H9 (cell line): ENCODE data around the gene ENOX1. TPM values are rescaled to one million over a fixed set of nuclear protein-coding genes. Genes with fewer than 3 reads are reported as not detected.

Experiments used
- DNase-seq: peaks from one replicate; pipeline ENCODE4 v3.0.0-alpha.2; 2017
- H2AFZ ChIP-seq: one replicate; pipeline ENCODE4 v1.6.1; 2013; ENCODE audit warnings: mild to moderate bottlenecking, low read length, control low read depth, moderate library complexity
- H2AK5ac ChIP-seq: 2 replicates; pipeline ENCODE4 v1.6.1; 2013; ENCODE audit warnings: low read length, control low read depth, mixed read lengths; ENCODE audit not compliant: insufficient read length
- H2BK120ac ChIP-seq: one replicate; pipeline ENCODE4 v1.6.1; 2013; ENCODE audit warnings: low read depth, mild to moderate bottlenecking, low read length, control low read depth, inconsistent platforms; ENCODE audit not compliant: poor library complexity, severe bottlenecking
- H2BK12ac ChIP-seq: 2 replicates; pipeline ENCODE4 v1.6.1; 2013; ENCODE audit warnings: low read length, control low read depth, mixed read lengths, low read depth; ENCODE audit not compliant: insufficient read length
- H2BK15ac ChIP-seq: 2 replicates; pipeline ENCODE4 v1.6.1; 2013; ENCODE audit warnings: low read depth, low read length, control low read depth
- H2BK20ac ChIP-seq: one replicate; pipeline ENCODE4 v1.6.1; 2013; ENCODE audit warnings: low read depth, mild to moderate bottlenecking, low read length, control low read depth, inconsistent platforms; ENCODE audit not compliant: poor library complexity, severe bottlenecking
- H2BK5ac ChIP-seq: 2 replicates; pipeline ENCODE4 v1.6.1; 2013; ENCODE audit warnings: low read length, control low read depth, mixed read lengths; ENCODE audit not compliant: insufficient read length
- H3K14ac ChIP-seq: 2 replicates; pipeline ENCODE4 v1.6.1; 2013; ENCODE audit warnings: low read length, control low read depth; ENCODE audit not compliant: insufficient read depth
- H3K18ac ChIP-seq: 2 replicates; pipeline ENCODE4 v1.6.1; 2013; ENCODE audit warnings: low read depth, mild to moderate bottlenecking, mixed read lengths, low read length, control low read depth; ENCODE audit not compliant: insufficient read length
- H3K23ac ChIP-seq: 2 replicates; pipeline ENCODE4 v1.6.1; 2013; ENCODE audit warnings: low read length, control low read depth, mixed read lengths, low read depth; ENCODE audit not compliant: insufficient read length
- H3K23me2 ChIP-seq: 2 replicates; pipeline ENCODE4 v1.6.1; 2013; ENCODE audit warnings: low read depth, mild to moderate bottlenecking, mixed read lengths, low read length, control low read depth; ENCODE audit not compliant: insufficient read length, poor library complexity, severe bottlenecking
- H3K27ac ChIP-seq: 2 replicates; pipeline ENCODE4 v1.5.1; 2013; ENCODE audit warnings: low read length, control low read depth, mixed read lengths, low read depth; ENCODE audit not compliant: insufficient read length
- H3K27me3 ChIP-seq: 2 replicates; pipeline ENCODE4 v1.6.1; 2013; ENCODE audit warnings: low read length, control low read depth, inconsistent platforms; ENCODE audit not compliant: insufficient read depth
- H3K4ac ChIP-seq: 2 replicates; pipeline ENCODE4 v1.6.1; 2013; ENCODE audit warnings: low read depth, mild to moderate bottlenecking, control low read depth, inconsistent platforms, low read length, moderate library complexity
- H3K4me1 ChIP-seq: 2 replicates; pipeline ENCODE4 v1.6.1; 2013; ENCODE audit warnings: low read length, control low read depth, inconsistent platforms; ENCODE audit not compliant: insufficient read depth
- H3K4me2 ChIP-seq: 2 replicates; pipeline ENCODE4 v1.6.1; 2013; ENCODE audit warnings: low read length, control low read depth, mixed read lengths; ENCODE audit not compliant: insufficient read length, insufficient read depth
- H3K56ac ChIP-seq: 2 replicates; pipeline ENCODE4 v1.6.1; 2013; ENCODE audit warnings: low read depth, mild to moderate bottlenecking, mixed read lengths, low read length, control low read depth; ENCODE audit not compliant: insufficient read length
- H3K79me1 ChIP-seq: 2 replicates; pipeline ENCODE4 v1.6.1; 2013; ENCODE audit warnings: low read depth, mild to moderate bottlenecking, moderate library complexity, low read length, control low read depth, inconsistent platforms; ENCODE audit not compliant: insufficient read depth, poor library complexity, severe bottlenecking
- H3K79me2 ChIP-seq: 2 replicates; pipeline ENCODE4 v1.6.1; 2013; ENCODE audit warnings: low read length, control low read depth, inconsistent platforms; ENCODE audit not compliant: insufficient read depth
- H3K9ac ChIP-seq: 2 replicates; pipeline ENCODE4 v1.6.1; 2013; ENCODE audit warnings: low read length, control low read depth, mixed read lengths; ENCODE audit not compliant: insufficient read length; ENCODE audit errors: extremely low read depth
- H3K9me3 ChIP-seq: one replicate; pipeline ENCODE4 v1.6.1; 2013; ENCODE audit warnings: low read depth, low read length, inconsistent platforms; ENCODE audit not compliant: control insufficient read depth
- H3T11ph ChIP-seq: one replicate; pipeline ENCODE4 v1.6.1; 2013; ENCODE audit warnings: mild to moderate bottlenecking, low read length, control low read depth, inconsistent platforms
- H4K20me1 ChIP-seq: one replicate; pipeline ENCODE4 v1.6.1; 2013; ENCODE audit not compliant: control insufficient read depth, insufficient read length, insufficient read depth
- H4K5ac ChIP-seq: 2 replicates; pipeline ENCODE4 v1.6.1; 2013; ENCODE audit warnings: low read depth, mild to moderate bottlenecking, mixed read lengths, low read length, control low read depth; ENCODE audit not compliant: insufficient read length
- H4K8ac ChIP-seq: replicated peaks from 2 replicates; pipeline ENCODE4 v1.6.1; 2013; ENCODE audit warnings: low read length, control low read depth, mixed read lengths, low read depth; ENCODE audit not compliant: insufficient read length
- H4K91ac ChIP-seq: 2 replicates; pipeline ENCODE4 v1.6.1; 2013; ENCODE audit warnings: low read depth, mild to moderate bottlenecking, moderate library complexity, mixed read lengths, low read length, control low read depth; ENCODE audit not compliant: insufficient read length
- H3K27ac Mint-ChIP-seq, 3 experiments: 2 replicates in 2 of 3; 3 replicates in 1 of 3; pipeline ENCODE4 v1.8.0; 2020 to 2021; ENCODE audit warnings: mixed read lengths in 3 of 3, mild to moderate bottlenecking in 1 of 3, moderate library complexity in 1 of 3
- H3K27me3 Mint-ChIP-seq: 2 replicates; pipeline ENCODE4 v1.8.0; 2021; ENCODE audit warnings: low read depth, mild to moderate bottlenecking, moderate library complexity, mixed read lengths
- H3K36me3 Mint-ChIP-seq, 3 experiments: 2 replicates in 2 of 3; 3 replicates in 1 of 3; pipeline ENCODE4 v1.8.0; 2020 to 2021; ENCODE audit warnings: low read depth in 3 of 3, mixed read lengths in 3 of 3; ENCODE audit not compliant: insufficient read depth in 1 of 3
- H3K4me1 Mint-ChIP-seq, 2 experiments: 2 replicates each; pipeline ENCODE4 v1.8.0; 2020; ENCODE audit warnings: mixed read lengths in 2 of 2
- H3K4me3 Mint-ChIP-seq, 2 experiments: 2 replicates in 1 of 2; 3 replicates in 1 of 2; pipeline ENCODE4 v1.8.0; 2020 to 2021; ENCODE audit warnings: mild to moderate bottlenecking in 2 of 2, mixed read lengths in 2 of 2, moderate library complexity in 1 of 2
- H3K9me3 Mint-ChIP-seq, 2 experiments: 2 replicates in 1 of 2; 3 replicates in 1 of 2; pipeline ENCODE4 v1.8.0; 2020; ENCODE audit warnings: mild to moderate bottlenecking in 2 of 2, mixed read lengths in 2 of 2, moderate library complexity in 1 of 2
- WGBS: extraction: QIAGEN DNeasy Blood & Tissue Kit; methylation state at CpG from one replicate; pipeline ENCODE4 v1.1.7; 2013; ENCODE audit warnings: missing lambda C conversion rate, low lambda C conversion rate, mixed read lengths; ENCODE audit not compliant: insufficient read length; ENCODE audit errors: extremely low coverage; 5-methylcytosine and 5-hydroxymethylcytosine counted together
- total RNA-seq: library from RNA; stranded (reverse); gene quantifications from 2 replicates; pipeline ENCODE4 v1.2.1, GENCODE V29; 2021
- TF ChIP-seq, protein P1 (sequence below): fragments of 200-600 bp; sonication (generic); conservative IDR thresholded peaks from 3 replicates; pipeline ENCODE4 v1.8.0; 2021; ENCODE audit warnings: antibody characterized with exemption, mild to moderate bottlenecking

ENOX1 gene
- total RNA-seq, 1 experiment from 2014 or later: 0.24 TPM

DNA sequence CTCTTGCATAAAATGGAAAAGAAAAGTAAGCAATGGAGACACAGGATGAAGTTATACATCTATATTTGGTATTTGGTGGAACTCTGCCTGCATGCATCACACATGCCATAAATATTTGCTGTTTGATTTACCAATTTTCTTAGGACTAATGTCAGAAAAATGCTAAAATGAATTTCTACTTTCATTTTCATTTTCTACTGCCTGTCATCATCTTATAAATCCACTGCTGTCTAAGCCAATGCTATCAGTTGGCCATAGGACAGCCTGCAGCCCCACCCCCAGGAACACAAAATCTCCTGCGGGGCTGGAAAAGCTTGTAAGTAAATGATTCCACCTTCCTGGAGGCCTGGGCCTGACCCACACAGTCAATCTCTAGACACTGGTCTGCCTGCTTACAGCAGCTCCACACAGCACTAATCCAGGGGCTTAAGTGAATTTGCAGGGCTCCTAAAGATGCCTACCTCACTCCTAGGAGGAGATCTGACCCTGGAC lies 122.0 kb downstream of the ENOX1 start:
- H3K4me1 ChIP-seq: no peaks in the 10 kb centered on the region; the same call in 1 of the 2 replicates
- H2BK5ac ChIP-seq: no peak overlapping the region
- no peak overlapping the region for H3K23ac ChIP-seq
- no peak for DNase-seq
- Mint-ChIP-seq H3K4me1 (peaks cover 7 to 13% of the 10 kb centered on the region in 2 experiments), H3K4me3 (no peak overlapping the region), H3K36me3 (no peaks in the 10 kb centered on the region), H3K9me3 (no peaks in the 10 kb centered on the region), H3K27ac (no peak overlapping the region; a peak in 1 of 7 replicates), H3K27me3 (no peaks in the 10 kb centered on the region; the same call in 1 of the 2 replicates)
- H3K27me3 ChIP-seq: no peaks in the 10 kb centered on the region
- no peak overlapping the region for H3K14ac ChIP-seq
- H3K79me1 ChIP-seq: no peaks in the 10 kb centered on the region
- no peak overlapping the region for H3K56ac ChIP-seq
- no peak overlapping the region for H3K27ac ChIP-seq
- no peak overlapping the region for H2AK5ac ChIP-seq
- H3K4ac ChIP-seq: no peak overlapping the region
- WGBS: no CpG with 5 or more reads among the region's 1 CpG
- H3K23me2 ChIP-seq: no peaks in the 10 kb centered on the region
- no peaks in the 10 kb centered on the region for H3K9me3 ChIP-seq
- H2BK15ac ChIP-seq: no peak overlapping the region
- TF ChIP-seq, protein P1, sequence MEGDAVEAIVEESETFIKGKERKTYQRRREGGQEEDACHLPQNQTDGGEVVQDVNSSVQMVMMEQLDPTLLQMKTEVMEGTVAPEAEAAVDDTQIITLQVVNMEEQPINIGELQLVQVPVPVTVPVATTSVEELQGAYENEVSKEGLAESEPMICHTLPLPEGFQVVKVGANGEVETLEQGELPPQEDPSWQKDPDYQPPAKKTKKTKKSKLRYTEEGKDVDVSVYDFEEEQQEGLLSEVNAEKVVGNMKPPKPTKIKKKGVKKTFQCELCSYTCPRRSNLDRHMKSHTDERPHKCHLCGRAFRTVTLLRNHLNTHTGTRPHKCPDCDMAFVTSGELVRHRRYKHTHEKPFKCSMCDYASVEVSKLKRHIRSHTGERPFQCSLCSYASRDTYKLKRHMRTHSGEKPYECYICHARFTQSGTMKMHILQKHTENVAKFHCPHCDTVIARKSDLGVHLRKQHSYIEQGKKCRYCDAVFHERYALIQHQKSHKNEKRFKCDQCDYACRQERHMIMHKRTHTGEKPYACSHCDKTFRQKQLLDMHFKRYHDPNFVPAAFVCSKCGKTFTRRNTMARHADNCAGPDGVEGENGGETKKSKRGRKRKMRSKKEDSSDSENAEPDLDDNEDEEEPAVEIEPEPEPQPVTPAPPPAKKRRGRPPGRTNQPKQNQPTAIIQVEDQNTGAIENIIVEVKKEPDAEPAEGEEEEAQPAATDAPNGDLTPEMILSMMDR: no peak
- no peak overlapping the region for H3K9ac ChIP-seq
- H2AFZ ChIP-seq: no peak overlapping the region
- H4K5ac ChIP-seq: no peak overlapping the region
- H2BK20ac ChIP-seq: no peak overlapping the region
- no peak overlapping the region for H4K8ac ChIP-seq
- no peak overlapping the region for H2BK120ac ChIP-seq
- no peaks in the 10 kb centered on the region for H4K20me1 ChIP-seq
- H3T11ph ChIP-seq: no peak overlapping the region
- H4K91ac ChIP-seq: no peak overlapping the region
- no peak overlapping the region for H3K18ac ChIP-seq
- H3K4me2 ChIP-seq: no peak overlapping the region
- no peaks in the 10 kb centered on the region for H3K79me2 ChIP-seq
- H2BK12ac ChIP-seq: no peak overlapping the region
